Measurements from ENCODE around the gene SNRNP25.

Gene SNRNP25

GRCh38 chr16:33877-34647, 19.6 kb upstream of the SNRNP25 start:
- Histone ChIP-seq H3K27ac (no peak overlapping the region), H3K9me3 (no peaks in the 10 kb centered on the region), H3K4me1 (no peaks in the 10 kb centered on the region), H3K4me3 (no peak overlapping the region), H3K36me3 (no peaks in the 10 kb centered on the region), H3K27me3 (no peaks in the 10 kb centered on the region)
- TF ChIP-seq CTCF (IDR thresholded peaks at IDR 0.05): no peak
- no peak for DNase-seq
- intact Hi-C loops (cut with DNase I; ENCODE audit: low total_unique reads): no loop called here

- no peak for TF ChIP-seq CTCF (IDR thresholded peaks at IDR 0.05)
- no peak overlapping the region for H3K4me3 ChIP-seq
- no peaks in the 10 kb centered on the region for H3K36me3 ChIP-seq
- no peak for DNase-seq
- H3K27ac ChIP-seq: no peak overlapping the region
- H3K4me1 ChIP-seq: no peaks in the 10 kb centered on the region
- no peaks in the 10 kb centered on the region for H3K27me3 ChIP-seq
- H3K9me3 ChIP-seq: no peaks in the 10 kb centered on the region
- intact Hi-C loops (cut with DNase I; ENCODE audit: low total_unique reads): no loop called here
These were observed 19.0 kb upstream of the SNRNP25 start for GRCh38 chr16:34648-34987.

DNA sequence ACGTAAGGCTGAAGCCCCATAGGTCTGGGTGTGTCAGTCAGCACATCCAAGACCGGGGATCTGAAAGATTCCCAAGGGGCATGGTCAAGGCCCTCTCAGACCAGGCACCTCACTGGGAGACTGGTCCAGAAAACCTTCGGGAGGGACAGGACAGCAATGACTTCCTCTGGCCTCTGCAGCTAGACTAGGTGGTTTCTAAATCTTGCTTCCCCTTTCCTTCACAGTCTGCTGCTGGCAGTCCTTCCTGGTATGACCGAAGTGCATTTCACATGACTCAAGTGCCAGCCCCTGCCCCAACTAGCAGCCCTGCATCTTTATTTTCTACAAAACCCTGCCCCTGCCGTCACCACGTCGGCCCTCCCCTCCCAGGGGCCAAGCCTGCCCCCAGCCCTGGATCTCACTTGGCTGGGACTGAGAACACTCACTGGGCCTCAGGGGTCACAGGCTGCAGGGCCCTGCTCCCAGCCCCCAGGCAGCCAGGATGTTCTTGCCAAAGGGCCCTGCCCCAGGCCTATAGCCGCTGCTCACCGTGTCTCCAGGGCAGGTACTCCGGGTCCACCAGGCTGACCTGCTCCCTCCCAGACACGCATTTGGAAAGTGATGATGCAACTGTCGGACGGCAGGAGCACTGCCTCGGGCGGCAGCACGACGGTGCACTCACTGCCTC, 18.5 kb upstream of the SNRNP25 start:
- H3K4me3 ChIP-seq: no peak overlapping the region

GRCh38 chr16:35678-36305, 17.8 kb upstream of the SNRNP25 start:
- H3K27me3 ChIP-seq: no peaks in the 10 kb centered on the region
- no peak overlapping the region for H3K4me3 ChIP-seq
- TF ChIP-seq CTCF (IDR thresholded peaks at IDR 0.05): no peak
- intact Hi-C loops (cut with DNase I; ENCODE audit: low total_unique reads): no loop called here
- no peak overlapping the region for H3K27ac ChIP-seq
- DNase-seq: no peak
- H3K36me3 ChIP-seq: no peaks in the 10 kb centered on the region
- no peaks in the 10 kb centered on the region for H3K9me3 ChIP-seq
- H3K4me1 ChIP-seq: no peaks in the 10 kb centered on the region

More for the DNA sequence above, 18.5 kb upstream of the SNRNP25 start:
- no peak overlapping the region for H3K27ac ChIP-seq
- TF ChIP-seq CTCF (IDR thresholded peaks at IDR 0.05): no peak
- no peak for DNase-seq
- no peaks in the 10 kb centered on the region for H3K9me3 ChIP-seq
- intact Hi-C loops (cut with DNase I; ENCODE audit: low total_unique reads): no loop called here
- H3K4me1 ChIP-seq: no peaks in the 10 kb centered on the region
- H3K27me3 ChIP-seq: no peaks in the 10 kb centered on the region
- H3K36me3 ChIP-seq: no peaks in the 10 kb centered on the region

GRCh38 chr16:36336-36984, 17.2 kb upstream of the SNRNP25 start:
- Histone ChIP-seq H3K4me1 (no peaks in the 10 kb centered on the region), H3K9me3 (no peaks in the 10 kb centered on the region), H3K27ac (no peak overlapping the region), H3K4me3 (no peak overlapping the region), H3K36me3 (no peaks in the 10 kb centered on the region), H3K27me3 (no peaks in the 10 kb centered on the region)
- DNase-seq: no peak
- no peak for TF ChIP-seq CTCF (IDR thresholded peaks at IDR 0.05)
- intact Hi-C loops (cut with DNase I; ENCODE audit: low total_unique reads): no loop called here

Data from tibial artery (tissue), 4 donors.